Measurements from ENCODE around the gene GCK.
A peak's percentile ranks its signal among the peaks of the same experiment; 100 is the strongest.
"Not testable (repeated sequence)": the region's sequence is repeated elsewhere in the genome, so short reads cannot be mapped to it uniquely, and the experiment has no call there.

GCK gene

GRCh38 chr7:44142028-44142427 lies 47.2 kb downstream of the GCK start:
- DNase-seq (ENCODE audit: low read depth, low spot score): no peak

- DNase-seq (ENCODE audit: low read depth, low spot score): peak; percentile 76
These were observed 47.9 kb downstream of the GCK start, which contains the start of gene MYL7 for GRCh38 chr7:44141221-44141850. MYL7 (minus strand) TSS chr7:44141332; CDS start chr7:44141305, 27 bp downstream.

GRCh38 chr7:44140341-44140740 lies 48.9 kb downstream of the GCK start:
- DNase-seq (ENCODE audit: low read depth, low spot score): no peak

DNA sequence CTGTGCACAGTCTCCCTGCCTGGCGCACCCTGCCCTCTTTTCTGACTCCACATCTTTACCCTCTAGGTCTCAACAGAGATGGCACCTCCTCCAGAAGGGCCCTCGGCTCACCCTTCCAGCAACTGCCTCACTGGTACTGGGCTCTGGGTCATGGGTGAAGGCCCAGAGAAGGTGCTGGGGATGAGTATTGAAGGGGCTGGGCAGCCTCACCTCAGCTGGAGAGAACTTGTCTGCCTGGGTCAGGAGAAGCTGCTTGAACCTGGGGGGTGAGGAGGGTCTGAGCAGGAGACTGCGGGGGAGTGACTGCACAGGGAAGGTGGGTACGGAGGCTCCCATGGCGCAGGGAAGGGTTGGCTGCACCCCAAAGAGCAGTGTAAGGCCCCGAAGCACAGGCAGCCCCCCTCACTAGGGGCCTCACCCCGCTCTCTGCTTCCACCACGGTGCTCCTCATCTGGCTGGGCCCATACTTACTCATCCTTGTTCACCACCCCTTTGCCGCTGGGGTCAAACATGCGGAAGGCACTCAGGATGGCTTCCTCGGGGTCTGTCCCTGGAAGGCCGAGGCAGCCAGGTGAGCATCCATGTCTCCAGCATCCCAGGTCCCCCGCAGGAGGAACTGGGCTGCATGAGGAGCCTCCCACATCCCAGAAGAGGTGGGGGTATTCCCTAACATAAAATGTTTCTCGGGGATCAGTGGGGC lies 49.8 kb downstream of the GCK start:
- no peak for DNase-seq (ENCODE audit: low read depth, low spot score)

DNA sequence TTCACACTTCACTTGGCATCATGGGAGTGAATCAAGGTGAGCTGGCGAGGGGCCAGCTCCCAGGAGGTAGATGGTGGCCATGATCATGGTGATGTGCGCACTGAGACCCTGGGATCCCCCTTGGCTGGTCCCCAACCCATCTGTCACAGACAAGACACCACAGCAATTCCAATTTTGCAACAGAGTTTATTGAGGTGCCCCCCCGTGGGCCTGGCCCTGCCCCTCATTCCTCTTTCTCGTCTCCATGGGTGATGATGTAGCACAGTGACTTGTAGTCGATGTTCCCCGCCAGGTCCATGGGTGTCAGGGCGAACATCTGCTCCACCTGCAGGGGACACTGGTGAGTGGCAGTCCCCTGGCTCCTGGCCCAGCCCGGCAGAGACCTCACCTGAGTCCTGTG lies 50.5 kb downstream of the GCK start:
- no peak for DNase-seq (ENCODE audit: low read depth, low spot score)

GRCh38 chr7:44136731-44137130 lies 52.5 kb downstream of the GCK start:
- no peak for DNase-seq (ENCODE audit: low read depth, low spot score)

- no peak for DNase-seq (ENCODE audit: low read depth, low spot score)
These were observed 54.2 kb downstream of the GCK start for GRCh38 chr7:44134943-44135628.

- DNase-seq (ENCODE audit: low read depth, low spot score): no peak
These were observed 55.9 kb downstream of the GCK start for GRCh38 chr7:44133295-44133694.

DNA sequence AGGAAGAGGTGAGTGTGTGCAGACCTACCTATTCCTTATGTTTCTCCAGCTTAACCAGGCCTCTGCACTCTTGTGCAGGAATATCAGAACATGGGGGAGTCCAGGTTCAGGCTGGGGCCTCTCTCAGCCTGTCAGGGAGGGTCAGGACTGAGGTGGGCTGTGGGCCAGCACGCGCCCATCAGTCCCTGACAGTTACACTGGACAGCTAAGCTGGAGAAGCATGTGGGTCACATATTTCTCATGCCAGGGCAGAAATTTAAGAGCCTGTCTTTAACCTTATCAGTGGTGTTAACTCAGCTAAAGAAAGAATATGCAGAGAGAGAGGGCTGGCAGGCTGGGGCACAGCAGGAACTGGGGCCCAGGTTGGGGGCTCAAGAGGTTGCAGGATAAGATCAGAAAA lies 57.2 kb downstream of the GCK start:
- DNase-seq (ENCODE audit: low read depth, low spot score): peak; percentile 25

DNA sequence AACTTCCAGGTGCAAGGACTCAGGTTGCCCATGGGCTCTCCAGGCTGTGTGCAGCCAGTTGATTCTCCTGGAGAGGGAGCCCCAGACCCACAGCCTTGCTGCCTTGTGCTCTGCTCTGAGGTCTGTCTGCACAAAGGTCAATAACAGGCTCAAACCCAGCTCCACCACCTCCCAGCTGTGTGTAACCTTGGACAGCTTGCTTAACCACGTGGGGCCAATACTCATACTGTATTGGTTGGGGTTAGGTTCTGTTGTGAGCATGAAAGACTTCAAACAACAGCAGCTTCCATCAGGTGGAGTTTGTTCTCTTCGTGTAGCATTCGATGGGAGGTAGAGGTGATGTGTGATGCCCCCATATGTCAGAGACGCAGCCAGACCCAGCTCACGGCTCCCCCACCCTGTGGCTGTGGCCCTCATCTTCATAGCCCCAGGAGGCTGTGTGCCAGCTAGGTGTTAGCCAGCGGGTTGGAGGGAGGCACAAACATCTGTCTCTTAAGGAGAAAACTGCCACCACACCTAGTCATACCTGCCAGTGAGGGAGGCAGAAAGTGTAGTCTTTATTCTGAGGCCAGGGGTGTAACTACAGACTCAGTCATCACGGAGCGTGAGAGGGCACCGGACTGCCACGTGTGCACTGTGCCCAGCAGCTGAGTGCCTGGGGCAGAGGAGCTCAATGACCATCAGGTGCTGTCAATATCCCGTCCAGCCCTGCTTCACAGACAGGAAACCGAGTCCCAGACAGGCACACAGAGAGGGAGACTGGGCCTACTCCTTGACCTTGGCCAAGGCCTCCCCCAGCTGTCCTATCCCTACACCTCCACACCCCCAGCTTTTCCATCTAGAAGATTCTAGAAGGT lies 57.8 kb downstream of the GCK start:
- peak; percentile 84 for DNase-seq (ENCODE audit: low read depth, low spot score)

DNA sequence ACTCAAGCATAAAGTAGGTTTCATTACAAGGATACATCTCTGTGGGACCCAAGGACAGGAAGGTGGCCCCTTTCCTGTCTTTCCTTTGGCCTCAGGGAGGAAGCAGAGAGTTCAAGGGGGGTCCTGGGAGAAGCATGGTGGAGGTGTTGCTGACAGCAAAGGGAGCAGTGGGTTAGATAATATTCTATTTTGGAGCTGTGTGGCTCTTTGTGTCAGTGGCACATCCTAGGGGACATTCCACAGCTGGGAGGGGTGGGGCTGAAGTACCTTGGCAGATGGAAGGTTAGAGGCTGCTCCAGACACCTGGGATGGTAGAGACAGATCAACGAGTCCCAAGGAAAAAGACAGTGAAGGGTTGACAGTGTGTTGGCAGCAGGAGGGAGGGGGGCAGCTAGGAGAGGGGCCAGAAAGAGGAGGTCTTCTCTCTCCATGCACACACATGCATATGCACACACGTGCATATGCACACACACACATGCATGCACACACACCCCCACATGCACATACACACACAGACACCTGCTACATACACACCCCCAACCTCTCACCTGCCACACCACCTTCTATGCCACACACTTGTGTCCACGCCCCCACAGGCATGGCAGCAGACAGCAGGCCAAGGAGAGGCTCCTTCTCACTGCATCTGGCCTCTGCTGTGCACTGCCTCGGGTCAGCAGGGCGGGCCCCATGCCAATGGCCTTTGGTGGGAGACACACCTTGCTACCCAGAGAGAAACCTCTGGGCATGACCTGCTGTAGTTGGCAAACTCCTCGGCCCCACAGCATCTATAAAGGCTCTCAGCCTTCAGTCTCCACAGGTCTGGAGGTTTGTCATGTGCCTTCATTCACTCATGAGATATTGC lies 60.3 kb downstream of the GCK start:
- no peak for DNase-seq (ENCODE audit: low read depth, low spot score)

DNA sequence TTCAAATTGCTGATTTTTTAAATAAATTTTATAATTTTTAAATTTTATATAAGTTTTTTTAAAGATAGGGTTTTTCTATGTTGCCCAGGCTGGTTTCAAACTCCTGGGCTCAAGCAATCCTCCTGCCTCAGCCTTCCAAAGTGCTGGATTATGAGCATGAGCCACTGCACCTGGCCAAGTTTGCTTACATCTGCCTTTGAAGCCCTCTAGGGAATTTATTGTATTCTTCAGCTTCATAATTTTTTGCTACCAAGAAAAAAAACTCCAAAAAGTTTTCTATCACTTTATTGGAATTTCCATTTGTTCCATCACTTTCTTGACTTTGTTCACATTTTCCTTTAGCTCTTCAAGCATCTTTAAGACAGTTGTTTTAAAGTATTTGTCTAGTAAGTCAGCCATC lies 62.1 kb downstream of the GCK start:
- DNase-seq (ENCODE audit: low read depth, low spot score): no peak

DNA sequence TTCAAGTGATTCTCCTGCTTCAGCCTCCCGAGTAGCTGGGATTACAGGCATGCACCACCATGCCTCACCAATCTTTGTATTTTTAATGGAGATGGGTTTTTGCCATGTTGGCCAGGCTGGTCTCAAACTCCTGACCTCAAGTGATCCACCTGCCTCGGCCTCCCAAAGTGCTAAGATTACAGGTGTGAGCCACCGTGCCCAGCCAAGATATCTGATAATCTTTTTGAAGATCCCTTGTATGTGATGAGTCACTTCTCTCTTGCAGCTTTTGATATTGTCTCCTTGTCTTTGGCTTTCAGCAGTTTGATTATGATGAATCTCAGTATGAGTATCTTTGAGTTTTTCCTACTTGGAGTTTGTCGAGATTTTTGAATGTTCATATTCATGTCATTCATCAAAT lies 62.7 kb downstream of the GCK start:
- not testable (repeated sequence) for DNase-seq (ENCODE audit: low read depth, low spot score)

- DNase-seq (ENCODE audit: low read depth, low spot score): no peak
These were observed 64.4 kb downstream of the GCK start for GRCh38 chr7:44124822-44125202.

GRCh38 chr7:44123190-44124003 lies 65.8 kb downstream of the GCK start, which contains the start of gene POLD2:
POLD2 (minus strand) TSS chr7:44123548; CDS start chr7:44122053, 1,495 bp downstream.
- DNase-seq (ENCODE audit: low read depth, low spot score): peak; percentile 97

DNA sequence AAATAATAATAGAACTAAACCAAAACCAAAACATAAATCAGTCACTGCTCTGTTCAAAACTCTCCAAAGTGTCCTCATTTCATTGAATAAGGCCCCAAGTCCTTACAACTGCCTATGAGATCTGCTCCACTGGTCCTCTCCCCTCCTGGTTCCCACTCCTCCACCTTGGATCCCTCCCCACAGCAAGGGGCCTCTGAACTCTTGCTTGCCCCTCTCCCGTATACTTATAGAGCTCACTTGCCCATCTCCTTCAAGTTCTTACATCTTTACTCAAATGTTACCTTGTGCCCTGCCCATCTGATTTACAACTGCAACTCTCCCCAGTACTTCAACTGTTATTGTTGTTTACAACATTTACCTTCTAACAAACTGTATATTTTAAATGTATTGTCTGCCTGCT lies 66.7 kb downstream of the GCK start:
- DNase-seq (ENCODE audit: low read depth, low spot score): no peak

DNA sequence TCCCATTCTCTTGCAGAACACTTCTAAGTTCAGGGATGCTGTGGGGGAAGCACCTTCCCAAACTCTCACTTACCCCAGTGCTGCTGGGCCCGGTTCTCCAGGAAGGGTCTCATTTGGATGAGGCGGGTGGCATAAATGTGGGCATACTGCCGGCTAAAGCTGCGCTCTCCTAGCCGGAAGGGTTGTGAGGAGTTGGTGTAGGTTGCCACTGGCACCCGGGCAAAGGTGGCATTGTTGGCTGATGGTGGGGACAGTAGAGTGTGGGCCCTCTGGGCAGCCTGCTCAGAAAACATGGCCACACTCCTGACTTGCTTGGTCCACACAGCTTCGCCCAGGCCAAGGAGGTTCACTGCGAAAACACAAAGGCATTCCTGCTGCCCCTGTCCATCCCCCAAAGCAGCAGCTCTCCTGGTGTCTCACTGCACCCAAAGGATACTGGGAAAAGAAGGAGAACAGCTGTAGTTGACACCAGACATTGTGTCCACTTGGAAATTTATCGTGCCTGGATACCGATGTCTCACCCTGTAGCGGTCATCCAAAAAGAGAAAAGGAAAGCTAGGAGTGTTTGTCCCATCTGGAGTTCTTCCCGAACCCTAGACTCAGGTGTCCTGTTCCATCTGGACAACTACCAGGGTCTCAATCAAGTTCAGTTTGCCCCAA lies 67.3 kb downstream of the GCK start:
- DNase-seq (ENCODE audit: low read depth, low spot score): no peak

DNA sequence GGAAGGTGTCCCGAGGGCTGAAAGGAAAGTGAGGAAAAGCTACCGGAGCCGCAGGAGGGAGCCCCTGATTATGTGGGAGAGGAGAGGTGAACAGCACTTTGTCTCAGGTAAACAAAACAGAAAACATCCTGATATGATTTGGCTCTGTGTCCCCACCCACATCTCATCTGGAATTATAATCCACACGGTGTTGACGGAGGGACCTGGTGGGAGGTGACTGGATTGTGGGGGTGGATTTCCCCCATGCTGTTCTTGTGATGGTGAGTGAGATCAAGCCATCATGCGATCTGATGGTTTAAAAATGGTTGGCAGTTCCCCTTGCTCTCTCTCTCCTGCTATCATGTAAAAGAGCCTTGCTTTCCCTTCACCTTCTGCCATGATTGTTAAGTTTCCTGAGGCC lies 68.8 kb downstream of the GCK start:
- no peak for DNase-seq (ENCODE audit: low read depth, low spot score)

DNA sequence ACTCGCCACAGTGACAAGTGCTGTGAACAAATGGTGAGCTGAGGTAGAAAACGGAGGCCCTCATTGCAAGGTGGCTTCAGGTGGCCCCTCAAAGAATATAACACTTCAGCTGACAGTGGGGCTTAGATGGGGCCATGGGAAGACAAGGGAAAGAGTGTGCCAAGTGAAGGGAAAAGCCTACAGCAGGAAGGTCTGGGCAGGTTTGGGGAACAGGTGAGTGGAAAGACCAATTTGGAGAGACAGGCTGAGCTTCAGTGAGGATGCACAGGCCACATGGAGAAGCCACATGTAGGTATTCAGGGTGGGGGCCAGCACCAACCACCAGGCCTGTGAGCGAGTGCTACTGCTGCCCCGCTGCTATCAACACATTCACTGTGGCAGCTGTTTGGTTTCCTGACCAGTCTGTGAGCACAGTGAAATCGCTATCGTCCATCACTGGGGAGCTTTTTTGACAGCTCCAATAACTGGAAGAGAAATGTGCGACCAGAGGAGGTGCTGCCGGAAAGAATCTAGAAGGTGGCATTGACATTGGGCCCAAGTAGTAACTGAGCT lies 69.3 kb downstream of the GCK start:
- DNase-seq (ENCODE audit: low read depth, low spot score): no peak
